ENCODE results near the gene SRGAP2C. TPM values are rescaled to one million over a fixed set of nuclear protein-coding genes. Genes with fewer than 3 reads are reported as not detected.
"Not testable (repeated sequence)": the region's sequence is repeated elsewhere in the genome, so short reads cannot be mapped to it uniquely, and the experiment has no call there.

The SRGAP2C gene
- total RNA-seq, 2 experiments from 2014 or later: 28.9 to 32.2 TPM

DNA sequence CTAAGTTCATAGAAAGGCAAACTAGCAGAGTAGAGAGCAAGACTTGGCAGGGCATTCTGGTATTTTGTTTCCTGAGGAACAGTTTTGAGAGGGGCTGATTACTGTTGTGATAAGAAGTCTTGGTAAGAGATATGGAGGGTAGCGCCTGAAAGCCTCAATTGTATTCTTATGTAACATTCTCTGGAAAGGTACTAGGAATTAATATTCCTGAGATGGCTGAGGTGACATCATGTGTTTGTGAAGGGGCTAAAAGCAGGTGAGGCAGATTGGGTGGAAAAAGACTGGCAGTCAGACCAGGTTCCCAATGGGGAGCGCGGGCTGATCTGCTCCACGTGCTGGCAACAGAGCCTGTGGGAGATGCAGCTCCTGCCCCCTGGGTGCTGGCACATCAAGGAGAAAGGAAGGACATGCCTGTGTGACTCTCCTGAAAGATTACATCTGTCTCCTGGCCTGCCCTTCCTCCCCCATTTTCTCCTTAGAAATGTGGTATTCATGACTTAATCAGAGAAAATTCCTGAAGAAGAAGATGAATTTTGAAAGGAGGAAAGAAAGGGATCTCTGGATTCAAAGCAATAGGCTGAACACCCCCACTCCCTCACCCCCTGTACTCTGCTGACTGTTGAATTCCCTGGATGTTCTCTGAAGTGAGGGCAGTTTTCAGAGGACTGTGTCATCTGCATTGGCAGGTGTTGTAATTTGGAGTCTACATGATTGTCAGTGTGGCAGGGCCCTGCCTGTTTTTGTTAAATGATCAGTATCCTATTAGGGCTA is 94.2 kb downstream of the SRGAP2C start:
- POLR2A ChIA-PET; DNase-seq; H3K36me3 Mint-ChIP-seq (ENCODE audit: low read depth); H3K27me3 Mint-ChIP-seq (ENCODE audit: low read depth); CTCF ChIA-PET; H3K4me3 Mint-ChIP-seq; H3K4me1 Mint-ChIP-seq (ENCODE audit: low read depth); H3K27ac Mint-ChIP-seq; H3K9me3 Mint-ChIP-seq (ENCODE audit: insufficient read depth); ATAC-seq: not testable (repeated sequence)

DNA sequence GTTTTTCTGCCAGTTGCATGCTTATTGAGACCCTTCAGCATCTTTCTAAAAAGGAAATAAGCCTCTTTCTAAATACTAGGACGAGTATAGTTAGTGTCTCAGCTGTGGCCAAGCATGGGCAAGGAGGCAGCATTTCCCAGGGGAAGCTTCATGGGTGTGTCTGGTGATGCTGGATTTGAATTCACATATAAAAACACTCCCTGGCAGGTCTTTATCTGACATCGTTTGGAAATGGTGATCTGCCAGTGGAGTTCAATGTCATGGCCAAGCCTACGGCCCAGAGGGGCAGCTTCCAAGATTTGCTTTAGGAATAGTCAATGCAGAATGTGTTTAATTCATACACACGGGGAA is 94.7 kb downstream of the SRGAP2C start:
- CTCF ChIA-PET; ATAC-seq; H3K4me1 Mint-ChIP-seq (ENCODE audit: low read depth); H3K9me3 Mint-ChIP-seq (ENCODE audit: insufficient read depth); H3K27me3 Mint-ChIP-seq (ENCODE audit: low read depth); H3K4me3 Mint-ChIP-seq; DNase-seq; H3K36me3 Mint-ChIP-seq (ENCODE audit: low read depth); H3K27ac Mint-ChIP-seq; POLR2A ChIA-PET: not testable (repeated sequence)

DNA sequence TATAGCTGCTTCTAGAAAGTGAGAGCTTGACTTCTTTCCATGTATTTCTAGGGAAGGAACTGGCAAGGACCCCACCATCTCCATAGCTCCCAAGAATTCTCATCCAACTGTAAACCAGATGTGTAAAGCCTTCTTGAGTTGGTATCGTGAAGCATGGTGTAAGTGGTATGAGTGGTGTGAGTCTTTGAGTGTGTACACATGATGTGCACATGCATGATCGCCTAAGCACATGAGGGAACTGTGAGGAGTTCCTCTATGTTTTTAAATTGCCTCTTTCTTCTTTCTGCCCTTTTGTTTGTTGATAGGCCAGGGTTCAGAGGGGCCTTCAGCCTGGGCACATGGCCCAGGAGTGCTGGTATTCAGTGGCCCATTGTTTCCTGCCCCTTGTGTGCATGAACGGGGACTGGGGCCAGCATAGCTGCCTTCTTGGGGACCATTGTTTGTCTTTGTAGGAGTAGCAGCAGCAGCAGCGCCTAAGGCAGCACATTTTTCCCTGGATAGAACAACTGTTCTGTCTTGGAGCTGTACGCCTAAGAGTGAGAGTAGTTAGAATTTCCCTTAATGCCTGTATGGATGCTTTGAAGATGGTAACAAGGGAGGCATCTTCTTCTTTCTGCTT is 96.0 kb downstream of the SRGAP2C start:
- DNase-seq; H3K4me3 Mint-ChIP-seq; H3K36me3 Mint-ChIP-seq (ENCODE audit: low read depth); CTCF ChIA-PET; ATAC-seq; H3K27me3 Mint-ChIP-seq (ENCODE audit: low read depth); POLR2A ChIA-PET; H3K4me1 Mint-ChIP-seq (ENCODE audit: low read depth); H3K9me3 Mint-ChIP-seq (ENCODE audit: insufficient read depth); H3K27ac Mint-ChIP-seq: not testable (repeated sequence)

DNA sequence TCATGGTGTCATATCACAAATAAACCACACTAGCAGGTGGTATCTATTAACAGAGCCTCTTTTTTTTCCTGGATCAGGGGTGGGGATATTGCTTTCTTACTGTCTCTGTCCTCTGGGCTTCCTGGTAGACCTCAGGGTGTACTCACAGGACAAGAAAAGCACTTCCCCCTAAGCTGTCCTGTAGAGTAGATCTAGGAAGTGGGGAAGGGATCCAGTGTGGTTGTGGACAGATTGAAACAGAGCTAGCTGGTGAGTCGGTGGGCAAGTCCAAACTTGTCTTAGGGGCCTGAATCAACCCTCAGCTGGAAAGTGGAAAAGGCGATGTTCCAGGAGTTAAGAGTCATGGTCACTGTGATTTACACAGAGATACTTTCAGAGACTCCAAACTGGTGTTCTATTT is 96.7 kb downstream of the SRGAP2C start:
- ATAC-seq; DNase-seq; H3K27ac Mint-ChIP-seq; H3K36me3 Mint-ChIP-seq (ENCODE audit: low read depth); POLR2A ChIA-PET; H3K4me1 Mint-ChIP-seq (ENCODE audit: low read depth); CTCF ChIA-PET; H3K9me3 Mint-ChIP-seq (ENCODE audit: insufficient read depth); H3K4me3 Mint-ChIP-seq; H3K27me3 Mint-ChIP-seq (ENCODE audit: low read depth): not testable (repeated sequence)

DNA sequence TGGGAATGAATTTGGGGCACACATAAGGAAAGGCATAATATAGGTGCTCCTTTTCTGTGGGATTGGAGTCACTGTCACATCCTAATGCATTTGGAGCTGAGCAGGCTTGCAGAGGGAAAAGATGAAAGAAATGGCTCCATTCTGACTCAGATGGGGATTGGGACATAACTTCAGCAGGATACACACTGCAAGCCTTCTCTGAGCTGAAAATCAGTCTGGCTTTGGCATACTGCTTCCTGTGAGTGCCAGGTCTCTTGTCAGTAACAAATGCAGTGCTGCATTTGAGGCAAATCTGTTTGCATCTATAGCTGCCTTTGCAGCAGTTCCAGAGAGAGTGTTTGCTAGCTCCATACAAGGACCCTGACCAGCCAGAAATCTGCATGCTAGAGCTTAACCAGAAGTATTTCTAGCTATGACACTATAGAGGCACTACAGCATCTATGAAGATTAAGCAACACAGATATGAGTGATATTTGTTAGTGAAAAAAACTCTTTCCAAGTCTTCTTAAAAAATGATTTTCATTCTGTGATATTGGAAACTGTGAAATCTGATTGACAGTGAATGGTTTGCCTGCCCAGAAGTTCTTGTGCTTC is 98.9 kb downstream of the SRGAP2C start:
- DNase-seq; H3K4me3 Mint-ChIP-seq; CTCF ChIA-PET; H3K4me1 Mint-ChIP-seq (ENCODE audit: low read depth); H3K27me3 Mint-ChIP-seq (ENCODE audit: low read depth); H3K27ac Mint-ChIP-seq; ATAC-seq; H3K9me3 Mint-ChIP-seq (ENCODE audit: insufficient read depth); H3K36me3 Mint-ChIP-seq (ENCODE audit: low read depth); POLR2A ChIA-PET: not testable (repeated sequence)

DNA sequence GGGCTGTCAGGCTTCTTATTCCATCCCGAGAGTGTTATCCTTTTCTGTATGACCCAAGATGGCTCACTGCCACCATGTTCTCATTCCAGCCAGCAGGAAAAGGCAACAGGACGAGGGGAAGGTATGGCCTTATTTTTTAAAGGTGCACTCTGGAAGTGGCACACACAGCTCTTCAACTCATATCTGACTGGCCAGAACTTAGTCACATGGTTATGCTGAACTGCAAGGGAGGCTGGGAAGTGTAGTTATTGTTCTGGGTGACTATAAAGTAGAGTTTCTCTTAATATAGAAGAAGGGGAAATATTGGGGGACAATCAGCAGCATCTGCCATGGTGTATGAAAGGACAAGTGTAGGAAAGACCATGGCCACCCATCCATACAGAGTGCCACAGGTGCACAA is 107.8 kb downstream of the SRGAP2C start:
- DNase-seq; H3K4me3 Mint-ChIP-seq; H3K27ac Mint-ChIP-seq; POLR2A ChIA-PET; H3K9me3 Mint-ChIP-seq (ENCODE audit: insufficient read depth); H3K27me3 Mint-ChIP-seq (ENCODE audit: low read depth); H3K4me1 Mint-ChIP-seq (ENCODE audit: low read depth); ATAC-seq; CTCF ChIA-PET; H3K36me3 Mint-ChIP-seq (ENCODE audit: low read depth): not testable (repeated sequence)

DNA sequence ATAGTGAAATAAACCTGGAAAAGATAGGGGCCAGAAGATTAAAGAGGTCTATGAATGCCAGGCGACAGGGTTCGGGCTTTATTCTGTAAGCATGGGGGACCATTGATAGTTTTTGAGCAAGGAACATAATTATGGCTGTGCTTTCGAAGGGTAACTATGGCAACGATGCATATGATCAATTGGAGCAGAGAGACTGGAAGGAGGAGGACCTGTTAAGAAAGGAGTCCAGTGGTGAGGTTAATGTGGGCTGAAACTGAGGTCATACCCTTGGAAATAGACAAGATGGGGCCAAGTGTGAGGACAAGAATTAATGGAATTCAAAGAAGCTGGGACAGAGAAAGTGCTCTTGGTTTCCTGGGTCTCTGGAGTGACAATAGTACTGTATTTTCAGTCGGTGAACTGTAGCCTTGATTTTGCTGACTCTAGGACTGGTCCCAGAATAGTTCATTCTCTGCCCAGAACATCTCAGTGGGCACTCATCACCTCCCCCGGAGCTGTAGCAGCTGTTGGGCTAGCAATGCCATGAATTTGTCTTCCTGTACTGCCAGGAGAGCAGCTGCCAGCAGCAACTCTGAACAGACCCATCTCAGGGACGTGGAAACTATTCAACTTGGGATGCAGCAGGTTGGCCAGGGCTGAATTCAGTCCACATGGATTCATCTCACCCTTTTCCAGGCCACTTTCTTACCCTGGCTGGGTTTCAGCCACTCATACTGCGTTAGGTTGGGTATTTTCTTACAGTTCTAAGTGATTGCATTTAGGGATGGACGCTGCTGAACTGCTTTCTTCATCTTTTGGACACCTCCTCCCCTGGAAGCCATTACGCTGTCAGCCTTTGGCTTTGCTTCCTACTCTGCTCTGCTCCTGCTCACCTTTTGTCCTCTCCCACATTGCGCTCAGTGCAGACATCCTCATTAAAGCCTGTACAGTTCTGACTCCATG is 108.8 kb downstream of the SRGAP2C start:
- H3K4me1 Mint-ChIP-seq (ENCODE audit: low read depth); DNase-seq; POLR2A ChIA-PET; H3K4me3 Mint-ChIP-seq; ATAC-seq; H3K27ac Mint-ChIP-seq; H3K27me3 Mint-ChIP-seq (ENCODE audit: low read depth); H3K9me3 Mint-ChIP-seq (ENCODE audit: insufficient read depth); CTCF ChIA-PET; H3K36me3 Mint-ChIP-seq (ENCODE audit: low read depth): not testable (repeated sequence)

DNA sequence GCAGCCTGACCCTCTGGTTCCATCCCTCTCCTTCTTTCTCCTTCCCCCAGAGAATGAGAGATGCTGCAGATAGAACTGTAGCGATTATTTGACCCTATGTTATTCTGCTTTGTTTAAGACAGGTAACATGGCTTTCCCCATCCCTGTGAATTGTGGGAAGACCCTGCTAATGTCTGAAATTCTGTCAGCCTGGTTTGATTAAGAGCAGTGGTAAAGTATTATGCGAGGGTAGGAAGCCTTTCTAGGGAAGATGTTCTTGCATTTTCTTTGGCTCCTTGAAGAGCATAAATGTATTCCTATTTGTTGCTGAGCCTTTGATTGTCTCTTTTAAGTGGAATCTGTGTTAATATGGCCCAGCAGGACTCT is 109.4 kb downstream of the SRGAP2C start:
- H3K4me1 Mint-ChIP-seq (ENCODE audit: low read depth); POLR2A ChIA-PET; DNase-seq; ATAC-seq; H3K9me3 Mint-ChIP-seq (ENCODE audit: insufficient read depth); H3K36me3 Mint-ChIP-seq (ENCODE audit: low read depth); H3K4me3 Mint-ChIP-seq; H3K27ac Mint-ChIP-seq; CTCF ChIA-PET; H3K27me3 Mint-ChIP-seq (ENCODE audit: low read depth): not testable (repeated sequence)

DNA sequence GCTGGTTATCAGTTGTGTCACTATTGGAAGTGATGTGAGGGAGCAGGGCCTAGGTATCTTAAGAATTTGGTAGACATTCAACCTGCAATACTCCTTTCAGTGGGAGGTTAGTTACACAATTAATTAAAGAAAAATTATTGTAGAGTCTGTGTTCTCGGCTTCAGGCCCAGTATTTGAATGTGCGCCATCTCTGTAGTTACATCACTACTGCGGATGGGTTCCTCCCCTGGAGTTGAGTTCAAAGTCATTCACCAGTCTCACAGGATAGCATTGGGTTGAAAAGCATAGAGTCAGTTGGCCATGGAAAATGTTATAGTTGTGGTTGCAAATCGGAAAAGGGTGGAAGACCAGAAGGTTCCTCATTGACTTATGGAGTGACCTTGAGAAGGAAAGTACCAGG is 111.8 kb downstream of the SRGAP2C start:
- DNase-seq; H3K27me3 Mint-ChIP-seq (ENCODE audit: low read depth); H3K4me1 Mint-ChIP-seq (ENCODE audit: low read depth); H3K27ac Mint-ChIP-seq; ATAC-seq; POLR2A ChIA-PET; H3K4me3 Mint-ChIP-seq; H3K9me3 Mint-ChIP-seq (ENCODE audit: insufficient read depth); CTCF ChIA-PET; H3K36me3 Mint-ChIP-seq (ENCODE audit: low read depth): not testable (repeated sequence)

DNA sequence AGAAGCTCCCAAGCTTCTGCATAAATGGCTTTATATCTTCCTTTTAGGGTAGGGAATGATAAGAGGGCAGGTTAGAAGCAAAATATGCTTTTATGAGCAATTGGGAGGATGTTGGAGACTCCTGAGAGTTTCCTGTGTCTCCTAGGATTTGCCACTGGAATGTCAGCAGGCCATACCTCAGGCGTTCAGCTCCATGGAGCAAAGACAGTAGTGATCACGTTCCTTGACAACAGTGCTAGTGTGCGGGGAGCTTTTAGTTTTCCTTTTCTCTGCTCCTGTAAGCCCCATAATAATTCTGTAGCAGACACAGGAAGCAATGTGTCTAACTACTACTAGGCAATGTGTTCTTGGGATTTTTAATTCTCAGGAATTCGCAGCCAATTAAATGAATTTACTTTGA is 113.8 kb downstream of the SRGAP2C start:
- H3K9me3 Mint-ChIP-seq (ENCODE audit: insufficient read depth); H3K4me1 Mint-ChIP-seq (ENCODE audit: low read depth); H3K36me3 Mint-ChIP-seq (ENCODE audit: low read depth); H3K4me3 Mint-ChIP-seq; ATAC-seq; CTCF ChIA-PET; H3K27ac Mint-ChIP-seq; DNase-seq; H3K27me3 Mint-ChIP-seq (ENCODE audit: low read depth); POLR2A ChIA-PET: not testable (repeated sequence)

DNA sequence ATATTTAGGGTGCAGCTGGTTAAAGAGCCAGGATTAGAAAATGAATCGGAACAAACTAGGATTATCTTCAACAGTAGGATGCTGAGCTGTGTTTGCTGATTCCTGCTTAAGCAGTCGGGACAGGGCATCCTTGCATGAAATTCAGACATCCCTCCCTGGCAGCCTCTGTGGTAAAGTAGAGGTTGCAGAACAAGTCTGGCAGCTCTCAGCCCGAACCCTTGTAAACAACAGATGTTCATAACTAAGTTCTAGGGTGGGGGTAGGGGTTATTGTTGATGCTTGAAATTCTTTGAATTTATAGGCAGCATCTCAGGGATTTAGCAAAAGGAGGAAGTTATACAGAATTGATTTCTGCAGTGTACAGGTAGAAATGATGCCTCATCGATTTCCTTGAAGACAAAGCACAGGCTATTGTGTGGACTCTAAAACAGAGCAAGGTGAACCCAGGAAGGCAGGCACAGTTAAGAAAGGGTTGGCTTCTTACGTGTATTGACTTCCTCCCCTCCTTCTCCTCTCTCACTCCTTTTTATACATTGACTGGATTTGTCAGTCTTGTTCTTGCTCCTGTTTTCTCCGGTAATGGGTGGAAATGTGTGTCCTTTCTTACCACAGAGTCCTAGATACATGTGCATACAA is 114.9 kb downstream of the SRGAP2C start:
- H3K9me3 Mint-ChIP-seq (ENCODE audit: insufficient read depth); POLR2A ChIA-PET; H3K27me3 Mint-ChIP-seq (ENCODE audit: low read depth); H3K27ac Mint-ChIP-seq; DNase-seq; CTCF ChIA-PET; H3K36me3 Mint-ChIP-seq (ENCODE audit: low read depth); H3K4me1 Mint-ChIP-seq (ENCODE audit: low read depth); H3K4me3 Mint-ChIP-seq; ATAC-seq: not testable (repeated sequence)

DNA sequence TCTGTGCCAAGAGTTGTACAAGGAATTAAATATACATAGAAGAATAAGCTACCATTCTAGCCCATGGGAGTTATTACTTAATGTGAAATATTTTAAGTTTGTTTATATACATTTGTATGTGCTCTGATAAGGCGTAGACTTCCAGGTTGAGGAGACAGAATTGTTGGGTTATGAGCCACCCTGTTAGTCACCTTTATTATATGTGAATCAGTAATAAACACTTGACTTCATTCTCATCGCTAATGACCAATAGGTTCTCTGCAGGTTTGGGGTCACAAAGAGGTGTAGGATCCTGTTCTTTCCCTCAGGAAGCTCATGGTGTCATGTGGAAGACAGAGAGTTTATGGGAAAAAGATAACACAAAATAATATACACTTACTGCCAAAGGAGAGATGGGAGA is 117.1 kb downstream of the SRGAP2C start:
- H3K9me3 Mint-ChIP-seq (ENCODE audit: insufficient read depth); CTCF ChIA-PET; H3K4me3 Mint-ChIP-seq; H3K36me3 Mint-ChIP-seq (ENCODE audit: low read depth); H3K4me1 Mint-ChIP-seq (ENCODE audit: low read depth); H3K27ac Mint-ChIP-seq; ATAC-seq; H3K27me3 Mint-ChIP-seq (ENCODE audit: low read depth); POLR2A ChIA-PET; DNase-seq: not testable (repeated sequence)
